Sigmoid colon (tissue), 3 donors: ENCODE data around the gene SF3B2.

Experiments
- CTCF ChIP-seq, 4 experiments: fragments of 450-650 bp in 3 of 4; fragments of 200-600 bp in 1 of 4; IDR thresholded peaks; one replicate each; pipeline ENCODE4 v1.5.1; 2016 to 2019; ENCODE audit warnings: antibody characterized with exemption in 4 of 4, mild to moderate bottlenecking in 3 of 4, moderate library complexity in 2 of 4
- POLR2A ChIP-seq, 2 donors: fragments of 450-650 bp; IDR thresholded peaks; one replicate each; pipeline ENCODE4 v1.6.1; 2016; ENCODE audit warnings: antibody characterized with exemption in 2 of 2, mild to moderate bottlenecking in 2 of 2, moderate library complexity in 2 of 2

GRCh38 chr11:66100272-66101065, 48.3 kb downstream of the SF3B2 start:
- TF ChIP-seq CTCF (IDR thresholded peaks at IDR 0.05) (no peak), POLR2A (IDR thresholded peaks at IDR 0.05) (no peak)
